ENCODE data around the gene MTA3. TPM values are rescaled to one million over a fixed set of nuclear protein-coding genes. Genes with fewer than 3 reads are reported as not detected.
"Not testable (repeated sequence)": the region's sequence is repeated elsewhere in the genome, so short reads cannot be mapped to it uniquely, and the experiment has no call there.

The MTA3 gene
- total RNA-seq, 1 donor from 2014 or later: 15.5 TPM

DNA sequence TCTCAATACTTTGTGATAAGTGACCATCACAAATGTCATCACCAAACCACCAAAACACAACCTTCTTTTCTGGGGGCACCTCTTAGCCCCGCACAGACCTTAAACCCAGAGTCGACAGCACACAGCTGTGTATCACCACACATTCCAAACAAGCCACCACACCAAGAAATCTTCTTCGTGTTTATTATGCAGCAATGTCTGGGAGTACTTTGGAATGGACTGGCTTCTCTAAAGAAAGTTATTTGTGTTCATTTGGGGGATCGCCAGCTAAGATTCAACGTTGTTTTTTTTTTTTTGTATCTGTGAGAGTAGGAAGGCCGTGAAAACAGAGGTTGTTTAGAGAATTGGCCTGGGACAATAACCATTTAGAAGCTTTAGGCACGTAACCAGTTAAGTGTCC, 1.1 kb upstream of the MTA3 start:
- DNase-seq (ENCODE audit: low read depth in 2 of 2): no peak

DNA sequence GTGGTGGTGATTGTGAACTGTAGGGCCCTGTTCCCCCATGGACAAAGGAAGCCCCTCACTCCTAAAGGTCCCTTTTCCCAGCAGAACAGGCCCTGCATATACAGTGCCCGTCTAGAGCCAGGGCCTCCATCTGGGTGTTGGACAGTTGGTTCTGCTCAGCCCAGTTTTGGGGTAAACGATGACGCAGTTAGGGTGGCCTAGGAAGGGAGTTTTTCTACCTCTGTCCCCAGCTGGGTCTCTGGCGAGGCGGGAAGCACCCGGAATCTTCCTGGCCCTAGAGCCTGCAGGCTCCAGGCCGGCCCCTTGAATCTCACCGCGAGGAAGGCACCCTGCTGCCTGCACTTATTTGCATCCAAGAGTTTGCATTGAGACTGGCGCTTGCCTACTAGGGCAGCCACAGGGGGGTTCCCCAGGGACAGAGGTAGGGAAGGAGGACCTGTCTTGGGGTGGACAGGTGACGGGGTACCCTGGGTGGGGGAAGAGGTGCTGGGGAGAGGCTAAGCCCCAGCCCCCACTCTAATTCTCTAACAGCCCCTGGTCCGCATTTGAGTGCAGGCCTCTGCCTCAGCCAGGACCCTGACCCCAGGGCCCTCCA, 529 bp upstream of the MTA3 start:
- no peak for DNase-seq (ENCODE audit: low read depth in 2 of 2)

DNA sequence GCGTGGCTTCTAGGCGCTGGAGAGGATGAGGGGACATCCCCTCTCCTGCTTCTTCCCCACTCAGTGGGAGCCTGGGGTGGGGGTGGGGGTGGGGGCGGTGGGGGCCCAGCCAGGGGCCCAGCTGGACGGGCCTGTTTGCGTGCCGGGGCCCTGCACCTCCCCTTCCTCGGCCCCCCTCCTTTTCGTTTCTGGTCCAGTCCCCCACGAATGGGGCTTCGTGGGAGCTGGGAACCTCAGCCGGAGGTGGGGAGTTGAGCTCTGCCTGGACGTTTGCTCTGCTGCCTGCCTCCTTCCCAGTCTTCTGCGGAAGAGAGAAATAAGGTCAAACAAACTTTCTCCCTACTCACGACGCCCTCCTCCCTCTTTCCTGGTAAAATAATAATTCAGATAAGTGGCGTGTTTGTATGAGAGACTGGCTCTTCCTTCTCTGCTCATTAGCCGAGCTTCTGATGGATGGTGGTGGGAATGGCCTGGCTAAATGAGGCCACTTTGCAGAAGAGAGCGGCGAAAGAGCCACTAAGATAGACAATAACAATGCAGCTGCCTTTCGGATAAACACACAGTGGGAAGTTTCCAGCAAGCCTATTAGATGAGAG, 782 bp downstream of the MTA3 start:
- peak; percentile 28 to 34 for DNase-seq (ENCODE audit: low read depth in 2 of 2)

DNA sequence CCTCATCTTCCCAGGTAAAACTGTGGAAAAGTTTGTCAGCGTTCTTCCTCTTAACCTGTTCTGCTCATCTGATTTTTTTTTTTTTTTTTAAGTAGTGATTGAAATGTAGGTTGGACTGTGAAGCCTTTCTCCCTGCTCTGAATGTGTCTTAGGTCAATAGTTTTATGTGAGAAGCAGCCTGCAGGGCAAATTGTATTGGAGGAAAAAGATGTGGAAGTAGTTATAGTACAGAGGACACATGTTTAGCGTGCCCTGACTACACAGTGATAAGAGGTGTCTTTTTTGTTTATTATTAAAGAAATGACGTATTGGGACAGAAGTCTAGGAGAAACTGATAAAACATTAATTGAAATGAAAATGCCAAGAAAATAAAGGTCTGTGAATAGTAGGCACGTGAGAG, 1.5 kb downstream of the MTA3 start:
- DNase-seq (ENCODE audit: low read depth in 2 of 2): peak; percentile 25 to 70

DNA sequence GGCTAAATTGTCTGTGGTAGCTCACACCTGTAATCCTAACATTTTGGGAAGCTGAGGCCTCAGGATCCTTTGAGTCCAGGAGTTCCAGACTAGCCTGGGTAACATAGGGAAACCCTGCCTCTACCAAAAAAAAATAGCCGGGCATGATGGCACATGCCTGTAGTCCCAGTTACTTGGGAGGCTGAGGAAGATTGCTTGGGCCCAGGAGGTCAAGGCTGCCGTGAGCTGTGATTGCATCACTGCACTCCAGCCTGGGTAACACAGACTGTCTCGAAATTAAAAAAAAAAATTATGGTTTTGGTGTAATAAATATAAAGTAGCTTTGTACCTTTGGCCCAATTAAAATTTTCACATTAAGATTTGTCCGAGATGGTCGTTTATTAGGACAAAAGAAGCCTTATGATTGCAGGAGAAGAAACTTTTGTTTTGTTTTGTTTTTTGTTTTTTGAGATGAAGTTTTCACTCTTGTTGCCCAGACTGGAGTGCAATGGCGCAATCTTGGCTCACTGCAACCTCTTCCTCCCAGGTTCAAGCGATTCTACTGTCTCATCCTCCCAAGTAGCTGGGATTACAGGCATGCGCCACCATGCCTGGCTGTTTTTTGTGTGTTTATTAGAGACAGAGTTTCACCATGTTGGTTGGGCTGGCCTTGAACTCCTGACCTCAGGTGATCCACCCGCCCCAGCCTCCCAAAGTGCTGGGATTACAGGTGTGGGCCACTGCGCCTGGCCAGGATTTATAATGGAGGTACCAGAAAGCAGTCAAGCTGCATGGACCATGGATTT, 4.1 kb downstream of the MTA3 start:
- no peak for DNase-seq (ENCODE audit: low read depth in 2 of 2)

DNA sequence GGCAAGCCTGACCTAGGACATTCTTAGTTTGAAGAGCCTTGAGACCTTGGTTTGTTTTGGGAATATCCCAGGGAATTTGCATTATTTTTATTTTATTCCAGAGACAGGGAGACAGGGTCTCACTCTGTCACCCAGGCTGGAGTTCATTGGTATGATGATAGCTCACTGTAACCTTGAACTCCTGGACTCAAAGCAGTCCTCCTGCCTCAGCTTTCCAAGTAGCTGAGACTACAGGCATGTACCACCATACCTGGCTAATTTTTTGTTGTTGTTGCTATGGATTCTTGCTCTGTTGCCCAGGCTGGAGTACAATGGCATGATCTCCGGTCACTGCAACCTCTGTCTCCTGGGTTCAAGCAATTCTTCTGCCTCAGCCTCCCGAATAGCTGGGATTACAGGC, 4.8 kb downstream of the MTA3 start:
- DNase-seq (ENCODE audit: low read depth in 2 of 2): no peak

DNA sequence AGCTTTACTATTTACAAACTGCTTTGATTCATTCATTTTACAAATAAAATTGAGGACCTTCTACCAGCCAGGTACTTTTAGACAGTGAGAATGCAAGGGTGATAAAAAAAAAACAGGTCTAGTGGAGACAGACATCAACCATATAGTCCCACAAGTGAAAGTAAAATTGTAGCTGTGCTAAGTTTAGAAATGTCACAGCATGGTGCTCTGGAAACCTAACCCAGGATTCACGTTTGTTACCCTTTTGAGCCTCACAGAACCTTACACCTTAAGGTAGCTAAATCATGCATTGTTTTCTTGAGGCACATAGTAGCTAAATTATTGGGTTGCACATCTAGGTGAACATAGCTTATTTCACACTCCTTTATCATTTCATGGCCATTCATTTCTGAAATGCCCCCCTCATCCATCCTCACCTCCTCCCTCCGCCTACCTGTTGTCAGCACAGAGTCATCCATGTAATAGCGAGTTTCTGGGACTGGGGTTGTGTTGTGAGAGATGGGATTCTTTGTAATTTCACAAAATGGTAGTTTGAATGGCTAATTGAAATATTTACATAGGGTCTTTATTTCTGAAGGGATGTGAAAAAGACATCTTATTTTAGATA, 7.1 kb downstream of the MTA3 start:
- no peak for DNase-seq (ENCODE audit: low read depth in 2 of 2)

DNA sequence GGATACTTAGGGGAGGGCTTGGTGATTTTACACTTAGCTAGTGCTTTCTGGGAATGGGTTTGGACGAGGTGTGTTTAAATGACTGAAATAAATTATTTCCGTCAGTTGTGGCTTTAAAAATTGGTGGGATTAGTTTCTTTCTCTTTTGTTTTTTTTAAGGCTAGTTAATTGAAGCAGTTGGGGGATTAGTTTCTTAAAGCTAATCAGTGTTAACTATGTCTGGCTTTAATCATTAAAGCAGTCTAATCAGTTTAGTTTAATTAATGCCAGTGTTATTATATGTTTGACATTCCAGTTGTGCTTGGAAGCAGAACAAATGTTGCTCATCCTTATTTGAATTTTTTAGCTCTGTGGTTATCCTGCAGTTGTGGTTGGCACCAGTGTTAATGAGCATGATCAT, 10.2 kb downstream of the MTA3 start:
- DNase-seq (ENCODE audit: low read depth in 2 of 2): no peak

DNA sequence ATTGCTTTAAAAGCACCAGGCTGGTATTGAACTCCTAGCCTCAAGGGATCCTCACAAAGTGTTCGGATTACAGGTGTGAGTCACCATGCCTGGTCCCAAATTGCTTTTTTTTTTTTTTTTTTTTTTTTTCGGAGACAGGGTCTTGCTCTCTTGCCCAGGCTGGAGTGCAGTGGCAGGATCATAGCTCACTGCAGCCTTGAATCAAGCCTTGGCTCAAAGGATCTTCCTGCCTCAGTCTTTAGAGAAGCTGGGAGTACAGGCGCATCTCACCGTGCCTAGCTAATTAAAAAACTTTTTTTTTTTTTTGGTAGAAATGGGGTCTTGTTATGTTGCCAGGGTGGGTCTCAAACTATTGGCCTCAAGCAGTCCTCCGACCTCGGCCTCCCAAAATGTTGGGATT, 12.8 kb downstream of the MTA3 start:
- no peak for DNase-seq (ENCODE audit: low read depth in 2 of 2)

DNA sequence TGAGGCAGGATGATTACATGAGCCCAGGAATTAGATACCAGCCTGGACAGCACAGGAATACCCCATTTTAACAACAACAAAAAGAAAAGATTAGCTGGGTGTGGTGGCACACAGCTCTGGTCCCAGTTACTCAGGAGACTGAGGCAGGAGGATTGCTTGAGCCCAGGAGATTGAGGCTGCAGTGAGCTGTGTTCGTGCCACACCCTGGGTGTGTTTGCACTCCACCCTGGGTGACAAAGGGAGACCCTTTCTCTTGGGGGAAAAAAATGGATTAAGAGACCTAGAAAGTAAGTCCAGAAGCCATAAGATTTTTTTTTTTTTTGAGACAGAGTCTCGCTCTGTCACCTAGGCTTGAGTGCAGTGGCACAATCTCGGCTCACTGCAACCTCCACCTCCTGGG, 16.2 kb downstream of the MTA3 start:
- DNase-seq (ENCODE audit: low read depth in 2 of 2): not testable (repeated sequence)

DNA sequence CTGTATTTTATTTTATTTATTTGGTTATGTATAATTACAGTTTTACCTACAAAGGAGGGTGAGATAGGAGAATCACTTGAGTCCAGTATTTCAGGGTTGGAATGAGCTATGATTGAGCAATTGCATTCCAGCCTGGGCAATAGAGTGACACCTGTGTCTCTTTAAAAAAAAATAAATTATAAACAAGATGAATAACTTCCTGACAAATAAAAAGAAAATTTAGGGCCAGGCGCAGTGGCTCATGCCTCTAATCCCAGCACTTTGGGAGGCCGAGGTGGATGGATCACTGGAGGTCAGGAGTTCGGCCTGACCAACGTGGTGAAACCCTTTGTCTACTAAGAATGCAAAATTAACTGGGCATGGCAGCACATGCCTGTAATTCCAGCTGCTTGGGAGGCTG, 17.3 kb downstream of the MTA3 start:
- no peak for DNase-seq (ENCODE audit: low read depth in 2 of 2)

DNA sequence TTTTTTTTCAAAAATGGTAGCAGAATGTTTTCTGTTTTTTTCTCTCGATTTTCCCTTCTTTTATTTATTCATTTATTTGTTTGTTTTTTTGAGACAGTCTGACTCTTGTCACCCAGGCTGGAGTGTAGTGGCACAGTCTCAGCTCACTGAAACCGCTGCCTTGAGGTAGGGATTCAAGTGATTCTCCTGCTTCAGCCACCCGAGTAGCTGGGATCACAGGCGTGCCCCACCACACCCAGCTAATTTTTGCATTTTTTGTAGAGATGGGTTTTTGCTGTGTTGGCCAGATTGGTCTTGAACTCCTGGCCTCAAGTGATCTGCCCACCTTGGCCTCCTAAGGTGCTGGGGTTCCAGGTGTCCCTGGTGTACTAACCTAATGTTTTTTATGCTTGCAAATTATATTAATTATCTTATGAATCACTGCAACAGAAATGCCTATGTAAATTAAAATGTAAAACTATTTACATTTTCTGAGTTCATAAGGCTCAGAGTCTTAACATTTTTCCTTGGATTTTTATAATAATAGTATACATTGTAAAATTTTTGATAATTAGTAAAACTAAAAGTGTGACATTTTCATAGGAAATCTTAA, 19.2 kb downstream of the MTA3 start:
- DNase-seq (ENCODE audit: low read depth in 2 of 2): no peak

DNA sequence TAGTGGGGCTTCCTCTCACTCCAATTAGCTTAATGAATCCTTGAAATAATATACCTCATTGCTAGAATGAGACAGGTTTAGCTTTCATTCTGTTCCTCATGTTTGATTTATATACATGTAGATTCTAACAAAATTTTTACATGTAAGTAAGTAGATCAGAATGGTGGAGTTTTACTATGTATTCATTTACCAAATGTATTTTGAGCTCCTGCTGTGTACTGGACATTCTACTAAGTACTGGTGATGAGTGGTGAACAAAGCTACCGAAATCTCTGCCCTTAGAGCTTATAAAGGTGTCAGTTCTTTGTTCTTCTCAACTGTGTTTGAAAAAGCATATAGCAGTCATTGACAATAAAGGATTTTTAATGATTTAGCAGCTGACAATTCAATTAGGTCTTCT, 19.7 kb downstream of the MTA3 start:
- no peak for DNase-seq (ENCODE audit: low read depth in 2 of 2)

DNA sequence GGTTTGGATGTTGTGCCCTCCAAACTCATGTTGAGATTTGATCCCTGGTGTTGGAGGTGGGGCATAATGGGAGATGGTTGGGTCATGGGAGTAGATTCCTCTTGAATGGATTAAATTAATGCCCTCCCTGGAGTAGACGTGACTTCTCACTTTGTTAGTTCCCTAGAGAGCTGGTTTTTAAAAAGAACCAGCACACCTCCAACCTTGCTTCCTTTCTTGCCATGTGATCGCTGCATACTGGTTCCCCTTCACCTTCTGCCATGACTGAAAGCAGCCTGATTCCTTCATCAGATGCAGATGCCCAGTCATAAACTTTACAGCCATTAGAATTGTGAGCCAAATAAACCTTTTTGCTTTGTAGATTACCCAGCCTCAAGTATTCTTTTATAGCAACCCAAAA, 21.7 kb downstream of the MTA3 start:
- DNase-seq (ENCODE audit: low read depth in 2 of 2): no peak

DNA sequence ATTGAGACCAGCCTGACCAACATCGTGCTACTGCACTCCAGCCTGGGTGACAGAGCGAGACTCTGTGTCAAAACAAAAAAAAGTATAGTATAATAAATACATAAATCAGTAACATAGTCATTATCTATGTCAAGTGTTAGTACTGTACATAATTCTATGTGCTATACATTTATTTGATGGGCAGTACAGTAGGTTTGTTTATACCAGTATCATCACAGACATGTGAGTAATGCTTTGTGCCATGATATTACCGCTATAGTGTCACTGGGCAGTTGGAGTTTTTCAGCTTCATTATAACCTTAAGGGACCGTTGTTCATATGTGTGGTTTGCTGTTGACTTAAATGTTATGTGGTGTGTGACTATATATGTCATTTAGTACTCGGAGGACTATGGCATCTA, 24.9 kb downstream of the MTA3 start:
- DNase-seq (ENCODE audit: low read depth in 2 of 2): no peak

DNA sequence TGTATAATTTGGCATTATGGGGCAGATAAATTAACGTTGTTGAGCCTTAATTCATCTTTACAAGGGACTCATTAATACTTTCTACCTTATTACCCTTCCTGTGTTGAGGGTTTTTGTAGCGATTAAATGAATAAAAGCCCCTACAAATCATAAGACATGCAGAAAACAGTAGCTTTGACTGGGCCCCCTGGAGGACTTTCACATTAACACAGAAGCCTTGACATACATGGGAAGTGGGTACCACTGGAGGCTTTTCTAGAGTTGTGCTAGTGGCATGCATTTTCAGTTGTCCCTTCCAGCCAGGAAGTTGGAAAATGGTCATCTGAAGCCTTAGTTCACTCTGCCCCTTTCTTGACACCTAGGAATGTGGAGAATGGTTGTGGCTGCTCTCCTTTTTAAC, 30.2 kb downstream of the MTA3 start:
- DNase-seq (ENCODE audit: low read depth in 2 of 2): no peak

DNA sequence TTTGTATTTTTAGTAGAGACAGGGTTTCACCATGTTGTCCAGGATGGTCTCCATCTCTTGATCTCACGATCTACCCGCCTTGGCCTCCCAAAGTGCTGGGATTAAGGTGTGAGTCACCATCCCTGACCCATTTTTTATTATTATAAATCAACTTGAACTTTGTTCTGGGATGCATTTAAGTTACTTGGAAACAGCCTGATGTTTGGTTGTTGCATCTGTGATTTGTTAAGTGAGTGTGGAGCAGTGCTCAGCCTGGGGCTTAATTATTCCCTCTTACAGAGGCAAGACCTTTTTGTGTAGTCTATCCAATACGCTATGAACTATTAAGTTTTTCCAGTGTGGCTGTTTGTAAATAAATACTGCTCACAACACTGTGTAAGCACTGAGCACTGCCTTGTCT, 32.6 kb downstream of the MTA3 start:
- DNase-seq (ENCODE audit: low read depth in 2 of 2): no peak

DNA sequence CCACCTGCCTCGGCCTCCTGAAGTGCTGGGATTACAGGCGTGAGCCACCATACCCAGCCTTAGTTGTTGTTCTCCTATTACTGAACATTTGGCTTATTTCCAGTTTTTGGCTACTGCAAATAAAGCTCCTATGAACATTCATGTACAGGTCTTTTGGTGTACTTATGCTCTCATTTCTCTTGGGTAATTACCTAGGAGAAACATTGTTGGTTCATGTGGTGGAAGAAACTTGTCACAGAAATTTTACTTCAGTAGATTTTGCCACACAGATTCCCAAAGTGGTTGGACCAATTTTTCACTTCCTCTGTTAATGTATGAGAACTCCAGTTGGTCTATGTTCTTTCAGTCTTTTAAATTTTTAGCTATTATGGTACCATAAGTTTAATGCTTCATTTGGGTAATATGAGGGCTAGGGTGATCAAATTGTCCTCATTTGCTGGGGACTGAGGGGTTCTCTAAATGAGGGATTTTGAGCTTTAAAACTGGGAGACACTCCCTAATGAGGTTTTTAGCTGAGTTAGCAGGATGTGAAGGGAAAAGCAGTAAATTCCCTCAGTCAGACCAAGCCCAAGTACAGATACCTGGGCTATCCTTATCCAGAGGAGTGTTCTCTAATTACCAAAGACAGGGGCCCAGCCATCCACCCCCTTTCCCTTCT, 33.9 kb downstream of the MTA3 start:
- no peak for DNase-seq (ENCODE audit: low read depth in 2 of 2)

DNA sequence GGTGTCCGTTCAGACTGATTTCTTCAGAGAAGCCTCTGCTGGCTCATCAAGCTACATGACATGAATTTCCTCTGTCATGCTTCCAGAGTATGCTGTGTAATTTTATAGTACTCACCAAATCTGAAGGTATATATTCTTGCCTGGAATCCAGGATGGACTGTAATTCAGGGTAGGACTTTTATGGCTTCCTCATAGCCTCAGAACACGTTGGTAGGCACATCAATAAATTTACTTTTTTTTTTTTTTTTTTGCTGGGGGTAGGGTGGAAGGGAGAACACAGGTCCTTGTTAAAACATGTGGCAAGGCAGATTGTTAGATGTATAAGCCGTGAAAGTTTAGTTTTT, 34.4 kb downstream of the MTA3 start:
- no peak for DNase-seq (ENCODE audit: low read depth in 2 of 2)

DNA sequence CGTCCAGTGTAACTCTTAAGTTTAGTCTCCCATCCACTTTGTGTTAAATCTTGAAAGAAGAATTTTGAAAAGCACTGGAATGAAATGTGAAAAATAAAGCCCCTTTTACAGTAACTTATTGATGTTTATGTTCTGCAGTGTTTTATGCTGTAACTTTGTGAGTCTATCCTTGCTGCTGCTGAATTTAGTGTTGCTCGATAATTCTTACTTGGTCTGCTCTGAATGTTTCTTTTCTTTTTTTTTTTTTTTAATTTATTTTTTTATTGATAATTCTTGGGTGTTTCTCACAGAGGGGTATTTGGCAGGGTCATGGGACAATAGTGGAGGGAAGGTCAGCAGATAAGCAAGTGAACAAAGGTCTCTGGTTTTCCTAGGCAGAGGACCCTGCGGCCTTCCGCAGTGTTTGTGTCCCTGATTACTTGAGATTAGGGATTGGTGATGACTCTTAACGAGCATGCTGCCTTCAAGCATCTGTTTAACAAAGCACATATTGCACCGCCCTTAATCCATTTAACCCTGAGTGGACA, 36.0 kb downstream of the MTA3 start:
- DNase-seq (ENCODE audit: low read depth in 2 of 2): not testable (repeated sequence)

DNA sequence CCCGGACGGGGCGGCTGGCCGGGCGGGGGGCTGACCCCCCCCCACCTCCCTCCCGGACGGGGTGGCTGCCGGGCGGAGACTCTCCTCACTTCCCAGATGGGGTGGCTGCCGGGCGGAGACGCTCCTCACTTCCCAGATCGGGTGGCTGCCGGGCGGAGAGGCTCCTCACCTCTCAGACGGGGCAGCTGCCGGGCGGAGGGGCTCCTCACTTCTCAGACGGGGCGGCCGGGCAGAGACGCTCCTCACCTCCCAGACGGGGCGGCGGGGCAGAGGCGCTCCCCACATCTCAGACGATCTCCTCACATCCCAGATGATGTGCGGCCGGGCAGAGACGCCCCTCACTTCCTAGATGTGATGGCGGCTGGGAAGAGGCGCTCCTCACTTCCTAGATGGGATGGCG, 37.7 kb downstream of the MTA3 start:
- not testable (repeated sequence) for DNase-seq (ENCODE audit: low read depth in 2 of 2)

Data from lung microvascular endothelial cell (primary cell).